TTC549 (cell line): ENCODE results near the gene MAP1B.

Source experiments
- FAIRE-seq: peaks from 2 replicates; lab custom pipeline; 2012; peaks lifted over from hg19 to GRCh38; lab: Jason Lieb, UNC

Gene MAP1B

GRCh38 chr5:72134226-72134899 is 27.1 kb downstream of the MAP1B start:
- FAIRE-seq = no peak

GRCh38 chr5:72137826-72138409 is 30.6 kb downstream of the MAP1B start:
- FAIRE-seq = peak; percentile 41

- FAIRE-seq = no peak
These were observed 31.8 kb downstream of the MAP1B start for GRCh38 chr5:72138943-72139521.

GRCh38 chr5:72140711-72141110 is 33.4 kb downstream of the MAP1B start:
- no peak for FAIRE-seq

- FAIRE-seq = no peak
These were observed 34.4 kb downstream of the MAP1B start for GRCh38 chr5:72141440-72142355.

- FAIRE-seq = no peak
These were observed 37.5 kb downstream of the MAP1B start for GRCh38 chr5:72144762-72145161.

- no peak for FAIRE-seq
These were observed 38.1 kb downstream of the MAP1B start for GRCh38 chr5:72145348-72145747.

- no peak for FAIRE-seq
These were observed 38.8 kb downstream of the MAP1B start for GRCh38 chr5:72146056-72146455.

GRCh38 chr5:72147569-72147968 is 40.3 kb downstream of the MAP1B start:
- no peak for FAIRE-seq

GRCh38 chr5:72149742-72150141 is 42.5 kb downstream of the MAP1B start:
- no peak for FAIRE-seq

GRCh38 chr5:72151169-72151568 is 43.9 kb downstream of the MAP1B start:
- FAIRE-seq = no peak

- no peak for FAIRE-seq
These were observed 44.4 kb downstream of the MAP1B start for GRCh38 chr5:72151646-72152045.

GRCh38 chr5:72152545-72152944 is 45.3 kb downstream of the MAP1B start:
- FAIRE-seq = no peak

GRCh38 chr5:72153551-72153950 is 46.3 kb downstream of the MAP1B start:
- FAIRE-seq = no peak

- no peak for FAIRE-seq
These were observed 46.9 kb downstream of the MAP1B start for GRCh38 chr5:72154076-72154756.

GRCh38 chr5:72156946-72157624 is 49.8 kb downstream of the MAP1B start:
- no peak for FAIRE-seq

- no peak for FAIRE-seq
These were observed 50.3 kb downstream of the MAP1B start for GRCh38 chr5:72157625-72157962.

GRCh38 chr5:72159501-72159911 is 52.2 kb downstream of the MAP1B start:
- no peak for FAIRE-seq

GRCh38 chr5:72160329-72160728 is 53.1 kb downstream of the MAP1B start:
- FAIRE-seq = no peak

- FAIRE-seq = no peak
These were observed 53.7 kb downstream of the MAP1B start for GRCh38 chr5:72160959-72161358.

- FAIRE-seq = no peak
These were observed 54.7 kb downstream of the MAP1B start for GRCh38 chr5:72161951-72162350.
